Panc1 (cell line): ENCODE measurements around the gene TFCP2L1. TPM values are rescaled to one million over a fixed set of nuclear protein-coding genes. Genes with fewer than 3 reads are reported as not detected.

ENCODE experiments used
- ATAC-seq: fragments of 200-7000 bp; cut with Tn5 transposase; 2 replicates; pipeline ENCODE4 v1.9.1; 2020; ENCODE audit warnings: mild to moderate bottlenecking, moderate library complexity
- BruUV-seq: library from RNA; stranded (reverse); fragments of 400-500 nt; replicated peaks from 2 replicates; lab custom pipeline; 2021; lab: Mats Ljungman, UMichigan
- CTCF ChIA-PET: fragments of 300-600 bp; sonication (Branson Sonifier 250); formaldehyde crosslinking; loops from one replicate; lab custom pipeline; 2022; ENCODE audit warnings: antibody characterized with exemption; lab: Charles Lee
- POLR2A ChIA-PET: fragments of 300-600 bp; sonication (Branson Sonifier 250); formaldehyde crosslinking; loops from one replicate; lab custom pipeline; 2022; ENCODE audit warnings: antibody characterized with exemption; lab: Charles Lee
- DNase-seq: peaks from one replicate; pipeline ENCODE4 v3.0.0-alpha.2; 2010; ENCODE audit warnings: low read depth, low spot score
- H3K27ac ChIP-seq: 2 replicates; pipeline ENCODE4 v1.5.1; 2011; ENCODE audit warnings: mild to moderate bottlenecking, low read length, inconsistent platforms
- H3K27me3 ChIP-seq: fragments of 200-500 bp; sonication (Bioruptor generic); 2 replicates; pipeline ENCODE4 v1.6.0; 2014; ENCODE audit warnings: low read length, inconsistent platforms; ENCODE audit not compliant: control insufficient read depth, insufficient read depth
- H3K36me3 ChIP-seq: fragments of 200-500 bp; sonication (Bioruptor generic); 2 replicates; pipeline ENCODE4 v1.5.1; 2014; ENCODE audit warnings: inconsistent platforms, mild to moderate bottlenecking, low read length, moderate library complexity; ENCODE audit not compliant: control insufficient read depth, insufficient read depth
- H3K4me1 ChIP-seq: 2 replicates; pipeline ENCODE4 v1.5.1; 2011; ENCODE audit warnings: inconsistent platforms, mild to moderate bottlenecking, low read length, moderate library complexity; ENCODE audit not compliant: control insufficient read depth, insufficient read depth
- H3K4me3 ChIP-seq, 2 experiments: 2 replicates each; pipeline ENCODE4 v1.5.1; 2011 to 2012; ENCODE audit warnings: low read depth in 2 of 2, low read length in 2 of 2, mild to moderate bottlenecking in 2 of 2, inconsistent platforms in 1 of 2, moderate library complexity in 1 of 2
- H3K9me3 ChIP-seq: fragments of 200-500 bp; sonication (Bioruptor generic); 2 replicates; pipeline ENCODE4 v1.5.1; 2014; ENCODE audit warnings: low read depth, mild to moderate bottlenecking, inconsistent platforms, low read length, moderate library complexity; ENCODE audit not compliant: control insufficient read depth, insufficient read depth
- POLR2AphosphoS5 ChIP-seq: IDR thresholded peaks from 2 replicates; pipeline ENCODE4 v1.6.1; 2012; ENCODE audit warnings: mild to moderate bottlenecking, low read depth, low read length, moderate library complexity
- SIN3A ChIP-seq: IDR thresholded peaks from 2 replicates; pipeline ENCODE4 v1.6.1; 2012; ENCODE audit warnings: low read depth, mild to moderate bottlenecking, low read length, moderate library complexity, borderline replicate concordance; ENCODE audit not compliant: insufficient read depth
- TCF7L2 ChIP-seq: IDR thresholded peaks from 2 replicates; pipeline ENCODE4 v1.6.1; 2011; ENCODE audit warnings: mild to moderate bottlenecking, low read depth, low read length, inconsistent platforms
- in situ Hi-C: cut with HindIII; loops from 2 replicates; pipeline ENCODE4 v1.10.0; 2016; ENCODE audit warnings: low sequenced_read_pairs, low pct_unique_long_range_greater_than_20kb
- intact Hi-C: fragments of 100-400 bp; cut with micrococcal nuclease; formaldehyde crosslinking; loops from one replicate; pipeline ENCODE4 v1.10.0; 2022; ENCODE audit not compliant: unreplicated experiment
- total RNA-seq: library from RNA; stranded (reverse); gene quantifications from one replicate; pipeline ENCODE4 v1.2.1, GENCODE V29; 2021; ENCODE audit not compliant: unreplicated experiment
- TF ChIP-seq, protein P1 (sequence below), 2 experiments: IDR thresholded peaks; 2 replicates each; pipeline ENCODE4 v1.6.1; 2011 to 2012; ENCODE audit warnings: low read depth in 2 of 2, control low read depth in 1 of 2, low read length in 1 of 2, mild to moderate bottlenecking in 1 of 2, moderate library complexity in 1 of 2; ENCODE audit not compliant: insufficient read depth in 1 of 2
- TF ChIP-seq, protein P2 (sequence below): fragments of 450-650 bp; IDR thresholded peaks from 2 replicates; pipeline ENCODE4 v1.5.1; 2017; ENCODE audit warnings: mild to moderate bottlenecking

Gene TFCP2L1
- total RNA-seq, 1 experiment from 2014 or later: 4.9 TPM

DNA sequence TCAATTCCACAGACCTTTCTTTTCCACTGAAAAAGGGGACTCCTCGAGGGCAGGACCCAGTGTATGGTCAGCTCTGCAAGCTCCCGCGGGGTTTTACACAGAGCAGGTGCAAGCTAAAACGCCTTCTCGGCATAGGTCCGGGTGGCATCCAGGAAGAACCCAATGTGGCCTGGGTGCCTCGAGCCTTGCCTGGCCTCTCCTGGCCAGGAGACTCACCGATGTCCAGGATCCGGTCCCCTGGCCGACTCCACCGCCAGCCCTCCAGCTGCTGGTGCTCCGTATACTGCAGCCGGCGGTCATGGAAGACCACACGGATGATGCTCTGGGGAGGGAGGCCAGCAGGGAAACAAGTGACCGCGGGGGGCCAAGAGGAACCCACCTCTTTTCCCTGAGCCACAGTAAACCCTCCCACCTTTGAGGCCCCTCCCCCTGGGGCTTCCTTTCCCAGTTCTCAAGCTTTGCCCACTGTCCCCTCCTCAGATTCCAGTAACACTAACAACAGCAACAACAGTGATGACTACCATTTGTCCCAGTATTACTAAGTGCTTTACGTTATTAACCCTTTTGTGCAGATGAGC, 36.1 kb downstream of the TFCP2L1 start:
- ChIA-PET CTCF (interaction anchor here (0.6 kb wide), 1 partner anchor 73 kb away, joined by 3 read pairs; no protein-coding TSS in a partner anchor), POLR2A (no interaction called here)
- in situ Hi-C loops: no loop called here
- no peaks in the 10 kb centered on the region for H3K4me1 ChIP-seq
- no peak overlapping the region for H3K4me3 ChIP-seq
- intact Hi-C loops: no loop called here
- H3K27me3 ChIP-seq: no peaks in the 10 kb centered on the region
- no peak for DNase-seq
- BruUV-seq: no TSS peak
- no peak overlapping the region for H3K27ac ChIP-seq
- no peaks in the 10 kb centered on the region for H3K9me3 ChIP-seq
- no peaks in the 10 kb centered on the region for H3K36me3 ChIP-seq
- TF ChIP-seq, protein P1, sequence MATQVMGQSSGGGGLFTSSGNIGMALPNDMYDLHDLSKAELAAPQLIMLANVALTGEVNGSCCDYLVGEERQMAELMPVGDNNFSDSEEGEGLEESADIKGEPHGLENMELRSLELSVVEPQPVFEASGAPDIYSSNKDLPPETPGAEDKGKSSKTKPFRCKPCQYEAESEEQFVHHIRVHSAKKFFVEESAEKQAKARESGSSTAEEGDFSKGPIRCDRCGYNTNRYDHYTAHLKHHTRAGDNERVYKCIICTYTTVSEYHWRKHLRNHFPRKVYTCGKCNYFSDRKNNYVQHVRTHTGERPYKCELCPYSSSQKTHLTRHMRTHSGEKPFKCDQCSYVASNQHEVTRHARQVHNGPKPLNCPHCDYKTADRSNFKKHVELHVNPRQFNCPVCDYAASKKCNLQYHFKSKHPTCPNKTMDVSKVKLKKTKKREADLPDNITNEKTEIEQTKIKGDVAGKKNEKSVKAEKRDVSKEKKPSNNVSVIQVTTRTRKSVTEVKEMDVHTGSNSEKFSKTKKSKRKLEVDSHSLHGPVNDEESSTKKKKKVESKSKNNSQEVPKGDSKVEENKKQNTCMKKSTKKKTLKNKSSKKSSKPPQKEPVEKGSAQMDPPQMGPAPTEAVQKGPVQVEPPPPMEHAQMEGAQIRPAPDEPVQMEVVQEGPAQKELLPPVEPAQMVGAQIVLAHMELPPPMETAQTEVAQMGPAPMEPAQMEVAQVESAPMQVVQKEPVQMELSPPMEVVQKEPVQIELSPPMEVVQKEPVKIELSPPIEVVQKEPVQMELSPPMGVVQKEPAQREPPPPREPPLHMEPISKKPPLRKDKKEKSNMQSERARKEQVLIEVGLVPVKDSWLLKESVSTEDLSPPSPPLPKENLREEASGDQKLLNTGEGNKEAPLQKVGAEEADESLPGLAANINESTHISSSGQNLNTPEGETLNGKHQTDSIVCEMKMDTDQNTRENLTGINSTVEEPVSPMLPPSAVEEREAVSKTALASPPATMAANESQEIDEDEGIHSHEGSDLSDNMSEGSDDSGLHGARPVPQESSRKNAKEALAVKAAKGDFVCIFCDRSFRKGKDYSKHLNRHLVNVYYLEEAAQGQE (IDR thresholded peaks at IDR 0.05; ENCODE audit: insufficient read depth in 1 of 2, low read depth in 2 of 2, low read length in 1 of 2): no peak
- TF ChIP-seq POLR2AphosphoS5 (no peak), SIN3A (no peak), TCF7L2 (no peak)
- TF ChIP-seq, protein P2, sequence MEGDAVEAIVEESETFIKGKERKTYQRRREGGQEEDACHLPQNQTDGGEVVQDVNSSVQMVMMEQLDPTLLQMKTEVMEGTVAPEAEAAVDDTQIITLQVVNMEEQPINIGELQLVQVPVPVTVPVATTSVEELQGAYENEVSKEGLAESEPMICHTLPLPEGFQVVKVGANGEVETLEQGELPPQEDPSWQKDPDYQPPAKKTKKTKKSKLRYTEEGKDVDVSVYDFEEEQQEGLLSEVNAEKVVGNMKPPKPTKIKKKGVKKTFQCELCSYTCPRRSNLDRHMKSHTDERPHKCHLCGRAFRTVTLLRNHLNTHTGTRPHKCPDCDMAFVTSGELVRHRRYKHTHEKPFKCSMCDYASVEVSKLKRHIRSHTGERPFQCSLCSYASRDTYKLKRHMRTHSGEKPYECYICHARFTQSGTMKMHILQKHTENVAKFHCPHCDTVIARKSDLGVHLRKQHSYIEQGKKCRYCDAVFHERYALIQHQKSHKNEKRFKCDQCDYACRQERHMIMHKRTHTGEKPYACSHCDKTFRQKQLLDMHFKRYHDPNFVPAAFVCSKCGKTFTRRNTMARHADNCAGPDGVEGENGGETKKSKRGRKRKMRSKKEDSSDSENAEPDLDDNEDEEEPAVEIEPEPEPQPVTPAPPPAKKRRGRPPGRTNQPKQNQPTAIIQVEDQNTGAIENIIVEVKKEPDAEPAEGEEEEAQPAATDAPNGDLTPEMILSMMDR: no peak
- ATAC-seq: no peak

DNA sequence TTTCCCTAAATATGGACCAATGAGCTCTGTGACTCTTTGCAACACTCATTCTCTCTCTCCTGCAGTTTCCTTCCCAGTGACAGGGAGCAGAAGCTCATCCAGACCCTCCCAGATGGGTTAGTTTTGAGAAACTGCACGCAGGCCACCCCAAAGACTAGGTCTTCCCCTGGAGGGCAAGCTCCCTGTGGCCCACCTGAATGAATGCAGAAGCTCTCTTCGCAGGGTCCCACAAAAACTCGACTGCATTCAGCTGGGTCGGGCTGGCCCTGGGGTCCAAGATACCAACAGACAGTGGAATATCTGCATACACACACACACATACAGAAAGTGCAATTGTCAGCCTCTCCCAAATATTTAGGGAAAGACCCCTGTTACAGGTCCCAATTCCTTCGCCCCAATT, 37.0 kb downstream of the TFCP2L1 start:
- Histone ChIP-seq H3K9me3 (no peaks in the 10 kb centered on the region), H3K4me3 (no peak overlapping the region), H3K27me3 (no peaks in the 10 kb centered on the region), H3K27ac (no peak overlapping the region), H3K36me3 (no peaks in the 10 kb centered on the region), H3K4me1 (no peaks in the 10 kb centered on the region)
- in situ Hi-C loops (no loop called here), intact Hi-C loops (no loop called here)
- ATAC-seq (no peak), DNase-seq (no peak)
- ChIA-PET CTCF (interaction anchor here (0.6 kb wide), 1 partner anchor 50 kb away, joined by 4 read pairs; no protein-coding TSS in a partner anchor), POLR2A (interaction anchor here (0.5 to 0.6 kb wide), 2 partner anchors 22 to 30 kb away, joined by 3 read pairs; no protein-coding TSS in a partner anchor)
- no TSS peak for BruUV-seq
- TF ChIP-seq TCF7L2: no peak
- TF ChIP-seq SIN3A: no peak
- TF ChIP-seq, protein P2: no peak
- TF ChIP-seq, protein P1 (IDR thresholded peaks at IDR 0.05; ENCODE audit: insufficient read depth in 1 of 2, low read depth in 2 of 2, low read length in 1 of 2): no peak
- TF ChIP-seq POLR2AphosphoS5: no peak
